Tibial artery (tissue), 4 donors: ENCODE data around the gene ABLIM2.

Source experiments
- DNase-seq, 2 donors: peaks; one replicate each; pipeline ENCODE4 v3.0.0-alpha.2; 2019
- H3K27ac ChIP-seq, 2 donors: fragments of 200-600 bp; sonication (generic) in 1 of 2; 1 replicate in 1 of 2; 2 replicates in 1 of 2; pipeline ENCODE4 v1.5.1; 2018 to 2019; ENCODE audit warnings: mild to moderate bottlenecking in 1 of 2
- H3K27me3 ChIP-seq, 2 donors: fragments of 200-600 bp; sonication (generic) in 1 of 2; one replicate each; pipeline versions ENCODE4 v1.5.1 to v1.6.0; 2016 to 2019
- H3K36me3 ChIP-seq, 3 donors: fragments of 200-600 bp; sonication (generic) in 2 of 3; one replicate each; pipeline ENCODE4 v1.5.1; 2016 to 2019; ENCODE audit warnings: mild to moderate bottlenecking in 2 of 3
- H3K4me1 ChIP-seq, 4 donors: fragments of 200-600 bp; sonication (generic) in 2 of 4; 1 replicate in 3 of 4; 2 replicates in 1 of 4; pipeline ENCODE4 v1.5.1; 2016 to 2019
- H3K4me3 ChIP-seq, 2 donors: fragments of 200-600 bp; sonication (generic) in 1 of 2; 1 replicate in 1 of 2; 2 replicates in 1 of 2; pipeline ENCODE4 v1.5.1; 2018 to 2019; ENCODE audit warnings: mild to moderate bottlenecking in 2 of 2
- H3K9me3 ChIP-seq, 3 donors: fragments of 200-600 bp; sonication (generic) in 1 of 3; one replicate each; pipeline ENCODE4 v1.5.1; 2016 to 2019
- intact Hi-C: fragments of 100-400 bp; cut with DNase I; formaldehyde crosslinking; loops from one replicate; pipeline ENCODE4 v1.15.0; 2023; ENCODE audit warnings: low total_unique reads
- TF ChIP-seq, protein P1 (sequence below), 2 experiments: fragments of 200-600 bp in 1 of 2; fragments of 450-650 bp in 1 of 2; IDR thresholded peaks; one replicate each; pipeline ENCODE4 v1.5.1; 2017 to 2019; ENCODE audit warnings: antibody characterized with exemption in 2 of 2, mild to moderate bottlenecking in 1 of 2, moderate library complexity in 1 of 2

ABLIM2 gene

DNA sequence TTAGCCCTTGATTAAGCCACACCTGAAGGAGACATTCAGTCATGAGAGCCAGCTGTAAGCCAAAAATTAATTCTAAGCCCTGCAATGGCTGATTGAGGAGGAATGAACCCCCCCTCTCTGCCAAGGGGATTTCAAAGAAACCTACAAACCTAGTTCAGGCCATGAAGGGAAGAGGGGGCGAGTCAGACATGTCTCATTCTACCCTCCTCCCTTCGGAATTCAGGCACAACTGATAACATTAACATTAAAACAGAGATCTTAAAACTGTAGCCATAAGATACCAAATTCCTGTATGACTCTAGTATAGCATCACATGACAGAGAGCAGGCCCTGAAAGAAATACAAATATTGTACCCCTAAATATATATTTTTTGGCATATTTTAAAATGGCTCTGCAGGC is 178.6 kb downstream of the ABLIM2 start:
- peaks cover 0 to 15% (median 4%) of the 10 kb centered on the region in 4 donors for H3K4me1 ChIP-seq

DNA sequence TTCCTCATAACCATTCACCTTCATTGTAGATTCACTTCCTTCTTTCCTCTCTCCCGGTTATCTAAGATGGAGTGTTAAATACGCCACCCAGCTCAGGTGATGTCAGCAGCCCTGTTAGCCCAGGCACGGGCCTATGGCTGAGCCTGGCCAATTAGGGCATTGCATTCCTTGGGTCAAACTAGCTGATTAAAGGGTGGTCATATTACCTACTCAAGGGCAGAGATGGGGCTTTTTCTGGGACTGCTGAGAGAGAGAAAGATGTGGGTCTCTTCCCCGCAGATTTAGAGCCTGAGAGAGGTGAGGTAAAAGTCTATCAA is 179.0 kb downstream of the ABLIM2 start:
- H3K27me3 ChIP-seq = no peaks in the 10 kb centered on the region
- peaks cover 0 to 15% (median 4%) of the 10 kb centered on the region in 4 donors for H3K4me1 ChIP-seq
- no peak overlapping the region for H3K4me3 ChIP-seq
- DNase-seq = no peak
- no peaks in the 10 kb centered on the region for H3K9me3 ChIP-seq
- no peaks in the 10 kb centered on the region for H3K36me3 ChIP-seq
- intact Hi-C loops = no loop called here
- no peak overlapping the region for H3K27ac ChIP-seq
- TF ChIP-seq, protein P1, sequence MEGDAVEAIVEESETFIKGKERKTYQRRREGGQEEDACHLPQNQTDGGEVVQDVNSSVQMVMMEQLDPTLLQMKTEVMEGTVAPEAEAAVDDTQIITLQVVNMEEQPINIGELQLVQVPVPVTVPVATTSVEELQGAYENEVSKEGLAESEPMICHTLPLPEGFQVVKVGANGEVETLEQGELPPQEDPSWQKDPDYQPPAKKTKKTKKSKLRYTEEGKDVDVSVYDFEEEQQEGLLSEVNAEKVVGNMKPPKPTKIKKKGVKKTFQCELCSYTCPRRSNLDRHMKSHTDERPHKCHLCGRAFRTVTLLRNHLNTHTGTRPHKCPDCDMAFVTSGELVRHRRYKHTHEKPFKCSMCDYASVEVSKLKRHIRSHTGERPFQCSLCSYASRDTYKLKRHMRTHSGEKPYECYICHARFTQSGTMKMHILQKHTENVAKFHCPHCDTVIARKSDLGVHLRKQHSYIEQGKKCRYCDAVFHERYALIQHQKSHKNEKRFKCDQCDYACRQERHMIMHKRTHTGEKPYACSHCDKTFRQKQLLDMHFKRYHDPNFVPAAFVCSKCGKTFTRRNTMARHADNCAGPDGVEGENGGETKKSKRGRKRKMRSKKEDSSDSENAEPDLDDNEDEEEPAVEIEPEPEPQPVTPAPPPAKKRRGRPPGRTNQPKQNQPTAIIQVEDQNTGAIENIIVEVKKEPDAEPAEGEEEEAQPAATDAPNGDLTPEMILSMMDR (IDR thresholded peaks at IDR 0.05) = no peak

More for the DNA sequence above, 178.6 kb downstream of the ABLIM2 start:
- H3K27me3 ChIP-seq = no peaks in the 10 kb centered on the region
- no peak for DNase-seq
- TF ChIP-seq, protein P1 (IDR thresholded peaks at IDR 0.05) = no peak
- H3K4me3 ChIP-seq = no peak overlapping the region
- no peaks in the 10 kb centered on the region for H3K9me3 ChIP-seq
- no peak overlapping the region for H3K27ac ChIP-seq
- no peaks in the 10 kb centered on the region for H3K36me3 ChIP-seq
- intact Hi-C loops = no loop called here

DNA sequence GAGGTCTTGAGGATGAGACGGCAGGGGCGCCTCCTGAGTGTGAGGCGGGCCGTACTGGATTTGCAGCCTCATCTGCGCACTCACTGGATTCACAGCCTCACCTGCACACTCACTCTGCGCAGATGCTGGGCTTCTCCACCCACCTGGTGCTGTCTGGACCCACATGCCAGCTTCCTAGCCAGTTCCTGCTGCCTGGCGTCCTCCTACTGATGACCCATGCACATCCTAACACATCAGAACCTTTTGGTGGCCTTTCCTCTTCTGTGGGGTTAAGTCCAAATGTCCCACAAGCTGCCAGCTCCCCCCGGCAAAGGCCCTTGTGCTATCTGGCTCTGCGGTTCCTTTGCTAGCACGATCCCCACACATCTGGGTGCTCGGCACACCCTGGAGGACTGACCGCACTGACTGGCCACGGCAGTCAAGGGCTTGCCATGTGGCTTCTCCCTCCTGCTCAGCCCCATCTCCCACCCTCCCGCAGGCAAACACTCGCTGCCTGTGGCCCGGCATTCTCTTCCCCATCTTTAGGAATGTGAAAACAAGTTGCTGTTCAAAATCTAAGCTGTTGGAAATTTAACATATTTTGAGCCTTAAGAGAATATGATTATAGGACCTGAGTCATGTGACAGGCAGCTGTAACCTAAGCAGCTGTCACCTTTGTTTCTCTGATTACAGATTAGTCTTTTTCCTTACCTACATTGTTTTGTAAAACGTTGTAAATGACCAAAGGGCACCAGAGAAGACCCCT is 179.5 kb downstream of the ABLIM2 start:
- DNase-seq = no peak
- Histone ChIP-seq H3K4me1 (peaks cover 0 to 17% (median 4%) of the 10 kb centered on the region in 4 donors), H3K4me3 (no peak overlapping the region), H3K9me3 (no peaks in the 10 kb centered on the region), H3K27ac (no peak overlapping the region), H3K27me3 (no peaks in the 10 kb centered on the region), H3K36me3 (no peaks in the 10 kb centered on the region)
- intact Hi-C loops = no loop called here
- TF ChIP-seq, protein P1 (IDR thresholded peaks at IDR 0.05) = no peak

DNA sequence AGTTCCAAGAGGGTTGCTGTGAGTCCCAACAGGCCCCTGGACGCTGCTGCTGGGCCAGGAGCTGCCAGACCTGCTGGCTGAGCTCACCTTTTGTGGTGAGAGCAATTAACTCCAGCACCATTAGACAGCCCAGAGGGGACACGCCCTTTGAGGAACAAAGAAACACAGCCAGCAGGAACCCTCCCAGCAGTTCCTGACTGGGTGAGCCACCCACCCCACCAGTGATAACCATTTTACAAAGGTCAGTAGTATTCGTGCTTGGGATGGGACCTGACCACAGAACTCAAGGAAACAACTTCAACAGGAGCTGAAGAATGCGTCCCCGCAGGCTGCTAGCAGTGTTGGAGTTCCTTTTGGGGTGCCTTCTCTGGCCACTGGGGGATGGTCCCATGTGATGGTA is 180.1 kb downstream of the ABLIM2 start:
- H3K27me3 ChIP-seq = no peaks in the 10 kb centered on the region
- H3K9me3 ChIP-seq = no peaks in the 10 kb centered on the region
- no peak for DNase-seq
- H3K4me3 ChIP-seq = no peak overlapping the region
- intact Hi-C loops = no loop called here
- TF ChIP-seq, protein P1 (IDR thresholded peaks at IDR 0.05) = no peak
- no peaks in the 10 kb centered on the region for H3K36me3 ChIP-seq
- H3K27ac ChIP-seq = no peak overlapping the region
- peaks cover 0 to 23% (median 7%) of the 10 kb centered on the region in 4 donors for H3K4me1 ChIP-seq

DNA sequence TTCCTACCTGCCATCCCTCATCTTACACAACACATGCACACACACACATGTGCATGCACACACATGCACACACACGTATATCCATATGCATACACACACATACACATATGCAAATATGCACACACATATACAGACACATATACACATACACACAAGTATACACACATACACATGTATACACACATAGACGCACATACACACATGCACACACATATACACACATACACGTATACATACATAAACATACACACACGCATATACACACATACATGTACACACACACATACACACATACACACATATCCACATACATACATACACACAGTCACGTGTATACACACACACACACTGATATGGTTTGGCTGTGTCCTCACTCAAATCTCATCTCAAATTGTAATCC is 182.0 kb downstream of the ABLIM2 start:
- Histone ChIP-seq H3K9me3 (no peaks in the 10 kb centered on the region), H3K27me3 (no peaks in the 10 kb centered on the region), H3K4me1 (peaks cover 0 to 39% (median 10%) of the 10 kb centered on the region in 4 donors), H3K27ac (no peak overlapping the region), H3K4me3 (no peak overlapping the region), H3K36me3 (no peaks in the 10 kb centered on the region)
- TF ChIP-seq, protein P1 (IDR thresholded peaks at IDR 0.05) = no peak
- intact Hi-C loops = no loop called here
- DNase-seq = no peak
